ENCODE data around the gene FFAR3.

The FFAR3 gene, protein sequence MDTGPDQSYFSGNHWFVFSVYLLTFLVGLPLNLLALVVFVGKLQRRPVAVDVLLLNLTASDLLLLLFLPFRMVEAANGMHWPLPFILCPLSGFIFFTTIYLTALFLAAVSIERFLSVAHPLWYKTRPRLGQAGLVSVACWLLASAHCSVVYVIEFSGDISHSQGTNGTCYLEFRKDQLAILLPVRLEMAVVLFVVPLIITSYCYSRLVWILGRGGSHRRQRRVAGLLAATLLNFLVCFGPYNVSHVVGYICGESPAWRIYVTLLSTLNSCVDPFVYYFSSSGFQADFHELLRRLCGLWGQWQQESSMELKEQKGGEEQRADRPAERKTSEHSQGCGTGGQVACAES

GRCh38 chr19:35357867-35358573 is at the start of gene FFAR3:
FFAR3 (plus strand) TSS chr19:35358460; CDS start chr19:35358891, 431 bp downstream.
- DNase-seq (ENCODE audit: low spot score) = peak; percentile 81

DNA sequence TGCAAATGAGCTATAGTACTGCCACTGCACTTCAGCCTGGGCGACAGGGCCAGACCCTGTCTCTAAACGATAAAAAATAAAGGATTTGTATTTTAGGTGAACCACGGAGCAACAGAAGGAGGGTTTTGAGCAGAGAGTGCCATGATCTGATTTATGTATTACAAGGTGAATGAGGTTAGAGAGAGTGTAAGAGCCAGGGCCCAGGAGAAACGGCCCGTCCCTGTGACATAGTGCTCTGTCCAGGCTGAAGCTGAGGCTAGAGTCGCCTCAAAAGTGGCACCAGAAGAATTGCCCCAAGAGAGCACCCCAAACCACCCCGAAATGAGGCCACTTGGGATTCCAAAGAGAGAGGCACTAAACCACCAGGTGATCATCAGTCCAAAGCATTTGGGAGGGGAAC is 49.4 kb upstream of the FFAR3 start:
- no peak for DNase-seq (ENCODE audit: low spot score)

- no peak for DNase-seq (ENCODE audit: low spot score)
These were observed 48.6 kb upstream of the FFAR3 start for GRCh38 chr19:35309481-35310279.

GRCh38 chr19:35310331-35310730 is 47.9 kb upstream of the FFAR3 start:
- DNase-seq (ENCODE audit: low spot score) = no peak

GRCh38 chr19:35310811-35311465 is 47.3 kb upstream of the FFAR3 start:
- DNase-seq (ENCODE audit: low spot score) = no peak

- no peak for DNase-seq (ENCODE audit: low spot score)
These were observed 46.2 kb upstream of the FFAR3 start for GRCh38 chr19:35311901-35312665.

DNA sequence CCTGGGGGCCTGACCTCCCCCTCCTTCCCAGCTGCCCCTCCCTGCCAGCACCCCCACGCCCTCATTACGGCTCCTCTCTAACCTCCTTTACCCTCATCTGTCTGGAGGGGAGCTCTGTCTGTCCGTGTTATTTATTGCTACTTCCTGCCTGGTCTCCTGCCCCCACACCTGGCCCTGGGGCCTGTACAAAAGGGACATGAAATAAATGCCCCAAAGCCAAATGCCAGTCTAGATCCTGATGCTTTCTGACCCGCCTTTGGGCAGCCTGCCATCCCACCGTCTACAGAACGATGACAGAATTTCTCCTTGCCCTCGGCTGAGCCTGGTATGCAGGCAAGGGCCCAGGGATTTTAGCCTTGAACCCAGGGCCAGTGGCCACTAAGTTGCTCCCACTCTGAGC is 44.7 kb upstream of the FFAR3 start:
- no peak for DNase-seq (ENCODE audit: low spot score)

- no peak for DNase-seq (ENCODE audit: low spot score)
These were observed 44.2 kb upstream of the FFAR3 start for GRCh38 chr19:35314031-35314430.

- no peak for DNase-seq (ENCODE audit: low spot score)
These were observed 43.3 kb upstream of the FFAR3 start for GRCh38 chr19:35314858-35315470.

DNA sequence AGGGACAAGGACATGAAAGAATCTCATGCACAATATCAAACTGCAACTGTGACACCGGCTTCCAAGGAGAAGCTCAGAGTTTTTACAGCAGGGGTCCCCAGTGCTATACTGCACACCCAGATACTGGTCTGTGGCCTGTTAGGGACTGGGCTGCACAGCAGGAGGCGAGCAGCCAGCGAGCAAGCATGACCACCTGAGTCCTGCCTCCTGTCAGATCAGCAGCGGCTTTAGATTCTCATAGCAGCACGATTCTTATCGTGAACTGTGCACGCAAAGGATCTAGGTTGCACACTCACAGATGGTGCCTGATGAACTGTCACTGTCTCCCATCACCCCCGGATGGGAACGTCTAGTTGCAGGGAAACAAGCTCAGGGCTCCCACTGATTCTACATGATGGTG is 42.4 kb upstream of the FFAR3 start:
- no peak for DNase-seq (ENCODE audit: low spot score)

DNA sequence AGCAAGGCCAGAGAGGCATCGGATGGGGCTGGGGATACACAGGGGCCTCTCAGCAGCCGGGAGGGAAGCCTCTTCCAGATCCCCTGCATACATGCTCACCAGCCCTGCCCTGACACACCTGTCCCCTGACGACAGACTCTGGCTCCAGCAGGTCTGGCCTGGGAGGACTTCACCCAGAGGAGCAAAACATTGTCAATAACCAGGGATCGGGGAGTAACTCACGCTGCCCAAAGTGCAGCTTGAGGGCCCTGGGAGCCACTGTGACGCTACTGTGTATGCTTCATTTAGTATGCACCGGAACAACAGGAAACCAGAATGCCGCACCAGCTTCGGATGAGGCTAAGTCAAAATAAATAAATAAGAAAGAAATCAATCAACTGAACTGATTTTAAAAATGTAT is 41.7 kb upstream of the FFAR3 start:
- no peak for DNase-seq (ENCODE audit: low spot score)

GRCh38 chr19:35317464-35318043 is 40.7 kb upstream of the FFAR3 start:
- DNase-seq (ENCODE audit: low spot score) = no peak

DNA sequence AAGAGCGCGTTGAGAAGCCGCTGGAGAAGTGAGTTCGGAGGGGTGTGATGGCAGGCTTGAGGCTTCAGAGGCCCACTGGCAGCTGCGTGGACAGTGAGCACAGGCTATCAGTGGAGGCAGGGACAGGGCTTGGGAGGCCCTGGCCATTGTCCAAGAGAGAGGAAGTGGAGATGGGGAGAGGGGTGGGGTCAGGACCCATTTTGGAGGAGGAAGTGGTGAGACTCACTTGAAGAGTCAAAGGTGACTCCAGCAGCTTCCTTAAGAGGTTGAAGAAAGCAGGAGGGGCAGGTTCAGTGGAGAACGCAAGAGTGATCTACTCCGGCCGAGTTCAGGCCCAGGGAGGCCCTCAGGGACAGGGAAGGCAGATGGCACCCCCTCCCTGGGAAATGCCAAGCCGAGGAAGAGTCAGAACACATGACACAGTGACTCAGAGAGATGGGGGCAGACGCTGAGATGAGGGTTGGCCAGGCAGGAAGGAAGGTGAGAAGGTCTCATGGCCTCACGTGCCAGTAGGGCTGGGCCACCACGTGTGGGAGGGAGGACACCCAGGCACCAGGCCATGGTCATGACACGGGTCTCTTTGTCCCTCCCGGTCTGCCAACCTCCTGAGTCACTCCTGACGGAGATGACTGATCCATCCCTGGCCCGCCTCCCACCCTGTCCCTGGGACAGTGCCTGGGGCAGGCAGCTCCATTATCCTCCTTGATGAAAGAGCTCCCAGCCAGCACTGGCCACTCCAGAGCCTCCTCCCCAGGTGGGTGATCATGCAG is 39.4 kb upstream of the FFAR3 start:
- peak; percentile 88 for DNase-seq (ENCODE audit: low spot score)

DNA sequence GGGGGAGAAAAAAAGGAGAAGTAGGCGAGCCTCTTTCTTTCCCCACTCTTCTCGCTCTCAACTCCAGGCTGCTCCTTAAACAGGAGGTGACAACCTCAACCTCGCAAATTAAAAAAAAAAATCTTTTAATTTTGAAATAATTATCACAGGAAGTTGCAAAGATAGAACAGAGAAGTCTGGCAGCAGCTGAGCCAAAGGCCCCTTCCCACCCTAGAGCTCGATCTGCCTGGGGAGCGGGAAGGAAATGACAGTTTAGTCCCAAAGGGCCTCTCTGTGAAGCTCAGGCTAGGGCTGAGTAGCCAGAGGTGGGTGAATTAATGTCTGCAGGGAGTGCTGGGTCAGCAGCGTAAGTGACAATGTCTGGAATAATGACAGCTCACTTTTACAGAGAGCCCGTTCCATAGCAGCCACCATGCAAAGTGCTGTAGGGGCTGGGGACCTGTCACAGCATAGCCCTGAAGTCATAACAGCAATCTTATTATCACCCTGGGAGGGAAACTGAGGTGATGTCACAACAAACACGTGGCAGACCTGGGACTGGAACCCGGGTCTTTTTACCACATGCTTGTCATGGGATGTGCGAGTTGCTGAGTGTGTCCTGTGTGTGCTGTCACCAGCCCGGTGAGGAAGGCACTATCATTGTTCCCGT is 38.1 kb upstream of the FFAR3 start:
- no peak for DNase-seq (ENCODE audit: low spot score)

- no peak for DNase-seq (ENCODE audit: low spot score)
These were observed 37.0 kb upstream of the FFAR3 start for GRCh38 chr19:35321291-35321690.

DNA sequence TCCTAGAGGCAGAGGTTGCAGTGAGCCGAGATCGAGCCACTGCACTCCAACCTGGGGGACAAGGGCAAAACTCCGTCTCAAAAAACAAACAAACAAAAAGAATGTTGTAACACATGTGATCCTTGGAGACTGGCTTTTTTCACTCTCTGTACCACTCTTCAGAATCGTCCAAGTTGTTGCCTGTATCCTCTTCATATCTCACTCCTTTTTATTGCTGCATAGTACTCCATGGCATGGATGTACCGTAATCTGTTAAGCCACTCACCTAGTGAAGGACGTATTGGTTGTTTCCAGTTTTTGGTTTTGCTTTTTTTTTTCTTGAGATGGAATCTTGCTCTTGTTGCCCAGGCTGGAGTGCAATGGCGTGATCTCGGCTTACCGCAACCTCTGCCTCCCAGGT is 36.2 kb upstream of the FFAR3 start:
- DNase-seq (ENCODE audit: low spot score) = no peak

DNA sequence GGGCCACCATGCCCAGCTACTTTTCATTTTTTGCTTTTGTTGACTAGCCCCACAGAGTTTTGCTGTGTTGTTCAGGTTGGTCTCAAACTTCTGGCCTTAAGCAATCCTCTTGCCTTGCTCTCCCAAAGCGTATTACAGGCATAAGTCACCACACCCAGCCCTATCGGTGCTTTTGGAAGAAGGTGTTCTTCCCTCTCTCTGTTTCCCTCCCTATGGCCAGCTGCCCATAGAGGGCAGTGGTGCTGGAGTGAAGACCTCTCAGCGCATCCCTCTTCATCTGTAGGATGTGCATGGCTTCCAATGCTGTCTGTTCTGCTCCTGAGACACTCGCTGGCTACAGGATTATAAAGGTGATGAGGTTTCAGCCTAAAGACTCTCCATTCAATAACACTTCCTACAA is 30.6 kb upstream of the FFAR3 start:
- DNase-seq (ENCODE audit: low spot score) = no peak

DNA sequence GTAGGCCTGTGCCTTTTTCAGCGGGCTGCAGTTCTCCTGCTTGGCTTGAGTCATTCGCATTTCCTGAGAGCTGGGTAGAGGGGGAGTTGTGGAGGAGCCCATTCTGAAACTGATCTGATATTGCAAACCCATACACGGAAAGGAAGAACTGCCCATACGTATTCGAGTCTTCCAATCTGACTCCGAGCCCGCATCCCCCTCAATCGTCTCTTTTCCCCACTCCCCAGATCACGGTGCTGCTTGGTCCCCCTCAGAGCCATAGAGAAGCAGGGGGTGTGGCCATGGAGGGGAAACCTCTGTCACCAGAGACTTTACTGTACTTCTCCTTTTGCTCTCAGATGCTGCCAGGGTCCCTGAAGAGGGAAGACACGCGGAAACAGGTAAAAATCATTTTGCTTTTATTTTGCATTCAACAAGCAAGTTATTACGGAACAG is 29.4 kb upstream of the FFAR3 start, which contains the start of gene CD22:
TSS of gene CD22 (plus strand) at position 337 of the 435 bp plus-strand sequence. CDS start 2,854 bp downstream, outside the sequence.
- DNase-seq (ENCODE audit: low spot score) = no peak

DNA sequence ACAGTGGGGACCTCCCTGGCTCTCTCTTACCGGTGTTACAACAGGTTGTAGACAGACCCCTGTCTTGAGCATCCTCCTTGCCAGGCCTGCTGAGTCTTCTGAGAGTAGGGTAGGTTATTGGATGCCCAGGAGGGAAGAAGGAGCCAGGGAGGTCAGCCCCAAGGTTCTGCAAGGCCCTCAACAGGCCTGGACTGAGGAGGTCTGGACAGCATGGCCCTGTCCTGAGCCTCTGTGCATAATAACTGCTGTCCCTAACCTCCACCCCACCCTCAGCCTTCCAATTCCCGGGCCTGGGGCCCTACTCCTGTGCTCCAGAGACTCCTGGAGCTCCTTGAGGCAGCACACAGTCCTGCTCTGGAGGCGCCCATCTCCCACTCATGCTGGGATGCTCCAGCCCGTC is 28.9 kb upstream of the FFAR3 start:
- DNase-seq (ENCODE audit: low spot score) = no peak
